Measurements from ENCODE around the gene DPM3. TPM values are rescaled to one million over a fixed set of nuclear protein-coding genes. Genes with fewer than 3 reads are reported as not detected.

DPM3 gene
- total and polyA plus RNA-seq, 9 of the 15 experiments (the other 6 are each of a cell fraction or from before 2014, with no cell fraction given) = 3.7 to 120 (median 36.4) TPM

- TF ChIP-seq ZBTB40 (IDR thresholded peaks at IDR 0.05) (no peak), ZBTB40 (CRISPR knock-in tag; IDR thresholded peaks at IDR 0.05) (no peak), GMEB1 (CRISPR knock-in tag; IDR thresholded peaks at IDR 0.05) (no peak), ZNF239 (CRISPR knock-in tag; IDR thresholded peaks at IDR 0.05) (no peak), NR0B1 (IDR thresholded peaks at IDR 0.05; ENCODE audit: partially characterized antibody) (no peak), STAT5A (IDR thresholded peaks at IDR 0.05; ENCODE audit: borderline replicate concordance, low read length) (no peak), ZBTB33 (CRISPR knock-in tag; IDR thresholded peaks at IDR 0.05) (0 out of 2 replicates have a peak, but pooled peaks have one; percentile 10), DNMT1 (IDR thresholded peaks at IDR 0.05) (no peak), CHD2 (IDR thresholded peaks at IDR 0.05; ENCODE audit: low read depth, low read length) (0 out of 2 replicates have a peak, but pooled peaks have one; percentile 4), ZNF280A (IDR thresholded peaks at IDR 0.05; ENCODE audit: low read depth, partially characterized antibody) (no peak), KDM1A (IDR thresholded peaks at IDR 0.05) (0 out of 4 replicates have a peak, but pooled peaks of 1 of the 2 experiments have one; percentile 15)
These were observed 13.7 kb downstream of the DPM3 start (continued) for GRCh38 chr1:155126556-155127104.

Data from K562 (cell line).